Lung (tissue), 12 donors: Measurements from ENCODE around the gene MARCHF10. TPM values are rescaled to one million over a fixed set of nuclear protein-coding genes. Genes with fewer than 3 reads are reported as not detected.

Experiments
- ATAC-seq: fragments of 200-7000 bp; cut with Tn5 transposase; one replicate; pipeline ENCODE4 v1.9.1; 2020; ENCODE audit warnings: moderate number of reproducible peaks; ENCODE audit not compliant: insufficient read depth, low FRiP score
- DNase-seq, 3 donors: peaks; one replicate each; pipeline ENCODE4 v3.0.0-alpha.2; 2013 to 2017
- H3K27ac ChIP-seq, 2 donors: one replicate each; pipeline ENCODE4 v1.5.1; 2013; ENCODE audit warnings: mild to moderate bottlenecking in 2 of 2, moderate library complexity in 2 of 2, control low read depth in 1 of 2, inconsistent platforms in 1 of 2, low read depth in 1 of 2, low read length in 1 of 2
- H3K27me3 ChIP-seq, 3 donors: one replicate each; pipeline ENCODE4 v1.5.1; 2013; ENCODE audit warnings: low read length in 2 of 3; ENCODE audit not compliant: control insufficient read depth in 3 of 3, insufficient read depth in 3 of 3
- H3K36me3 ChIP-seq, 4 donors: one replicate each; pipeline ENCODE4 v1.5.1; 2013; ENCODE audit warnings: low read length in 4 of 4, mild to moderate bottlenecking in 1 of 4, moderate library complexity in 1 of 4; ENCODE audit not compliant: control insufficient read depth in 4 of 4, insufficient read depth in 4 of 4
- H3K4me1 ChIP-seq, 5 donors: one replicate each; pipeline ENCODE4 v1.5.1; 2013; ENCODE audit warnings: low read length in 5 of 5, mild to moderate bottlenecking in 2 of 5, moderate library complexity in 1 of 5; ENCODE audit not compliant: control insufficient read depth in 5 of 5, insufficient read depth in 5 of 5
- H3K4me3 ChIP-seq: one replicate; pipeline ENCODE4 v1.5.1; 2013; ENCODE audit warnings: mild to moderate bottlenecking, control low read depth, moderate library complexity
- H3K9ac ChIP-seq, 2 donors: one replicate each; pipeline ENCODE4 v1.5.1; 2013; ENCODE audit warnings: low read length in 2 of 2, control low read depth in 1 of 2; ENCODE audit not compliant: insufficient read depth in 1 of 2
- H3K9me3 ChIP-seq, 4 donors: one replicate each; pipeline ENCODE4 v1.5.1; 2013; ENCODE audit warnings: low read length in 3 of 4, mild to moderate bottlenecking in 1 of 4, moderate library complexity in 1 of 4; ENCODE audit not compliant: control insufficient read depth in 4 of 4, insufficient read depth in 3 of 4
- WGBS, 2 donors: extraction: QIAGEN DNeasy Blood & Tissue Kit; methylation state at CpG; one replicate each; pipeline ENCODE4 v1.1.7; 2013; 5-methylcytosine and 5-hydroxymethylcytosine counted together
- polyA plus RNA-seq, 2 donors: library from polyadenylated mRNA; stranded (reverse); fragments of 200-250 nt; gene quantifications; one replicate each; pipeline ENCODE4 v1.2.1, GENCODE V29; 2013
- total RNA-seq, 2 donors: library from RNA; depleted of rRNA in 1 of 2; stranded (reverse); fragments of >200 nt in 1 of 2; gene quantifications; one replicate each; pipeline ENCODE4 v1.2.1, GENCODE V29; 2014 to 2021
- TF ChIP-seq, protein P1 (sequence below): IDR thresholded peaks from 2 replicates; pipeline ENCODE4 v1.5.1; 2012; ENCODE audit warnings: mild to moderate bottlenecking; ENCODE audit errors: control extremely low read depth, extremely low read depth
- donor health status: control.
- donor health status: control.
- donor health status: Bipolar disorder and iron deficiency.
- donor health status: healthy.
- donor health status: DM: yes; HTN: yes; CAD: no.

Gene MARCHF10
- total and polyA plus RNA-seq, 4 donors = 3.1 to 13.8 (median 7.5) TPM

DNA sequence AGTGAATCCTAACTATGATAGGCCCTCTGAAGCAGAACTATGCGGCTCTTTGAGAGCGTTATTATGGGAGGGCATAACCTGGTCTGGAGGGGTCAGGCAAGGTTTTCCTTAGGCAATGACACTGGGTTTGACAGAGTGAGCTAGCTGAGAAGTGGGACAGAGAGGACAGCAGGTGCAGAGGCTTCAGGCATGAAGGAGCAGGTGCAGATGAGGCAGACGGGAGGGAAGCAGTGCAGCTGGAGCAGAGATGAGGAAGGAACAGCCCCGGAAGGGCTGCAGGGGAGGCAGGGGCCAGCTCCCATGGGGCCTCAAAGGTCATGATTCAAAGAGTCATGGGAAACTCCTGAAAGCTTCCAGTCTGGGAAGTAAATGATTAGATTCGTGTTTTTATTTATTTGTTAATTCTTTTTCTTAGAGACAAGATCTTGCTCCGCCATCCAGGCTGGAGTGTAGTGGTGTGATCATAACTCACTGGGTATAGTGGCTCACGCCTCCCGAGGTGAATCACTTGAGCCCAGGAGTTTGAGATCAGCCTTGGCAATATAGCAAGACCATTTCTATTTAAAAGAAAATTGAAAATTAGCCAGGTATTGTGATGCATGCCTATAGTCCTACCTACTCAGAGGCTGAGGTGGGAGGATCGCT lies 5.4 kb downstream of the MARCHF10 start:
- Histone ChIP-seq H3K9ac (no peak overlapping the region), H3K27ac (no peak overlapping the region), H3K27me3 (no peaks in the 10 kb centered on the region), H3K4me3 (no peak overlapping the region), H3K9me3 (no peaks in the 10 kb centered on the region), H3K4me1 (peaks cover 0 to 9% (median 0%) of the 10 kb centered on the region in 5 donors), H3K36me3 (no peaks in the 10 kb centered on the region)
- no peak for ATAC-seq
- TF ChIP-seq, protein P1, sequence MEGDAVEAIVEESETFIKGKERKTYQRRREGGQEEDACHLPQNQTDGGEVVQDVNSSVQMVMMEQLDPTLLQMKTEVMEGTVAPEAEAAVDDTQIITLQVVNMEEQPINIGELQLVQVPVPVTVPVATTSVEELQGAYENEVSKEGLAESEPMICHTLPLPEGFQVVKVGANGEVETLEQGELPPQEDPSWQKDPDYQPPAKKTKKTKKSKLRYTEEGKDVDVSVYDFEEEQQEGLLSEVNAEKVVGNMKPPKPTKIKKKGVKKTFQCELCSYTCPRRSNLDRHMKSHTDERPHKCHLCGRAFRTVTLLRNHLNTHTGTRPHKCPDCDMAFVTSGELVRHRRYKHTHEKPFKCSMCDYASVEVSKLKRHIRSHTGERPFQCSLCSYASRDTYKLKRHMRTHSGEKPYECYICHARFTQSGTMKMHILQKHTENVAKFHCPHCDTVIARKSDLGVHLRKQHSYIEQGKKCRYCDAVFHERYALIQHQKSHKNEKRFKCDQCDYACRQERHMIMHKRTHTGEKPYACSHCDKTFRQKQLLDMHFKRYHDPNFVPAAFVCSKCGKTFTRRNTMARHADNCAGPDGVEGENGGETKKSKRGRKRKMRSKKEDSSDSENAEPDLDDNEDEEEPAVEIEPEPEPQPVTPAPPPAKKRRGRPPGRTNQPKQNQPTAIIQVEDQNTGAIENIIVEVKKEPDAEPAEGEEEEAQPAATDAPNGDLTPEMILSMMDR = no peak
- 61 to 77% methylated on average over 9 of the region's 9 CpGs for WGBS, 2 donors
- DNase-seq = no peak

DNA sequence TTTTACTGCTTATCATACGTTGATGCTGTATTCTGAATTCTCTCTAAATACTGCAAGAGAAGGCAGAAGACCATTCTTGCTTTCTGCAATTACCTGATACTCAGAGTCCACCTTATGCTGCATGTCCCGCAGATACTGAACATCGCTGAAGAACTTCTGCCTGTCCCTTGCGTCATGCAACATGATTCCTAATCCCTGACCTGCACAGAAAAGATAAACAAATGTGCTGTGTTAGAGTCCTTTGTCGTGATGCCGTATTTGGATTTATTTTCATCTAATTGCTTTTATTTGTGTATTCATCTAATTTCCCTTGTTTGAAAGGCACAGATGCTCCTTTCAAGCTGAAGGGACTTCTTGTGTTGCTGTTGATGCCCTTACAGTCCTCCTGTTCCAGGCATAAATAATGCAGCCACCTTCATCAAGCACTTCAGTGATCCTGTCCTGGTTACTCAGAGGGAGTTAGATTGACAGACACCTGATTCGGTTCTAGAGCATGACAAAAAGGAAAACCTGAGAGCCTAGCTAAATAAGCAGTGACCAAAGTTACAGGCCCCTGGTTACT lies 6.5 kb downstream of the MARCHF10 start:
- Histone ChIP-seq H3K27me3 (no peaks in the 10 kb centered on the region), H3K27ac (no peak overlapping the region), H3K9ac (no peak overlapping the region), H3K4me3 (no peak overlapping the region), H3K36me3 (no peaks in the 10 kb centered on the region), H3K4me1 (peaks cover 0 to 3% (median 0%) of the 10 kb centered on the region in 5 donors), H3K9me3 (no peaks in the 10 kb centered on the region)
- WGBS, 2 donors = 87 to 89% methylated on average over 7 of the region's 7 CpGs
- ATAC-seq = no peak
- no peak for DNase-seq
- TF ChIP-seq, protein P1 = no peak

DNA sequence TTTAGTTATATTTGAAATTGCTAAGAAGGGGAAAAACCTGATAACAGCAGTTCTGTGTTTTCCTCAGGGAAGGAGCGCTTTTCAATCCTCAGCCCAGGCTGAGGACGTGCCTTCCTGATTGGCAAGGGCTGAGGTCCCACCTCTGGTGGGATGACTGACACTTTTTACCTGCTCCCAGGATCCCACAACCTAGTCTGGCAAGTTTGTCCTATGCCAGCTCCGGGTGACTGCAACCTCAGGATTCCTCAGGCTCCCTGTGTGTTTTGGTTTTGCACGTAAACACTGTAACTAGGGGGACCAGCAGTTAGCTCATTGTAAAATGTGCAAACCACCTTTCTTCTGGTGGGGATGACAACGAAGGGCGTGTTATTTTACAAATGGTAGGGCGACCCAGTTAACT lies 7.5 kb downstream of the MARCHF10 start:
- Histone ChIP-seq H3K36me3 (no peaks in the 10 kb centered on the region), H3K4me3 (no peak overlapping the region), H3K9me3 (no peaks in the 10 kb centered on the region), H3K27ac (no peak overlapping the region), H3K4me1 (peaks cover 0 to 1% (median 0%) of the 10 kb centered on the region in 5 donors), H3K27me3 (no peaks in the 10 kb centered on the region), H3K9ac (peak overlapping the region in 1 of 2 donors; percentile 18)
- 52 to 68% methylated on average over 7 of the region's 7 CpGs for WGBS, 2 donors
- ATAC-seq = no peak
- TF ChIP-seq, protein P1 = no peak
- DNase-seq = peak; percentile 68 to 72 (median 69)

DNA sequence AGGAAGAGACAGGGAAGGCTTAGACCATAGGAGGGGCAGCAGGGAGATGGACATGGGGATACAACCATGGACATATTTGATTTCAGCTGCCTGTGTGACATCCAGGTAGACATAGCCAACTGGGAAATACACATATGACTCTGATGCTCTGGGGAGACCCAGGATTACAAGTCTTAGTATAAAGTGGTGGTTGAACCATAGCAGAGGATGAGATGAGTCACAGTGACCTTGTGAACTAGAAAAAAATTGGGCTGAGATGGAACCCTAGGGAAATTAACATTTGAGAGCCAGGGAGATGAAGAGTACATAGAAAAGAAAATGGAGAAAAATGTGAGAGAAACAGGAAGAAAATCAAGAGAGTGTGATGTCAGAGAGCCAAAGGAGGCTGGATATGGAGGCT lies 10.2 kb downstream of the MARCHF10 start:
- DNase-seq (no peak), ATAC-seq (no peak)
- Histone ChIP-seq H3K9ac (no peak overlapping the region), H3K36me3 (no peaks in the 10 kb centered on the region), H3K4me3 (no peak overlapping the region), H3K9me3 (peaks cover 0 to 4% (median 0%) of the 10 kb centered on the region in 4 donors), H3K27me3 (no peaks in the 10 kb centered on the region), H3K4me1 (peaks cover 0 to 3% (median 0%) of the 10 kb centered on the region in 5 donors), H3K27ac (no peak overlapping the region)
- TF ChIP-seq, protein P1 = no peak
